ENCODE results near the gene TRIM6.

GRCh38 chr11:5577101-5577500 lies 19.3 kb upstream of the TRIM6 start:
- TF ChIP-seq EP300 (IDR thresholded peaks at IDR 0.05) (no peak), CTCF (IDR thresholded peaks at IDR 0.05) (no peak)

Measured in esophagus muscularis mucosa (tissue), 3 donors.